WTC11 (cell line): ENCODE measurements around the gene TRIM66. TPM values are rescaled to one million over a fixed set of nuclear protein-coding genes. Genes with fewer than 3 reads are reported as not detected.

Experiments
- ESRRA ChIP-seq: sonication (generic); formaldehyde crosslinking; IDR thresholded peaks from 2 replicates; pipeline ENCODE4 v1.8.1; 2022; ENCODE audit warnings: mild to moderate bottlenecking, missing genetic modification reagents, borderline replicate concordance
- ETV6 ChIP-seq: sonication (generic); formaldehyde crosslinking; IDR thresholded peaks from 2 replicates; pipeline ENCODE4 v1.8.1; 2022; ENCODE audit warnings: mild to moderate bottlenecking, missing genetic modification reagents
- GTF2I ChIP-seq: fragments of 250-450 bp; sonication (Bioruptor Pico); conservative IDR thresholded peaks from 2 replicates; pipeline ENCODE4 v1.4.0; 2021; ENCODE audit warnings: mild to moderate bottlenecking
- JAZF1 ChIP-seq: fragments of 250-450 bp; sonication (Bioruptor Pico); IDR thresholded peaks from 2 replicates; pipeline ENCODE4 v1.9.0; 2021; ENCODE audit warnings: moderate library complexity, mild to moderate bottlenecking, inconsistent platforms
- NFATC4 ChIP-seq: fragments of 250-450 bp; sonication (Bioruptor Pico); IDR thresholded peaks from 2 replicates; pipeline ENCODE4 v1.9.0; 2021; ENCODE audit warnings: mild to moderate bottlenecking
- NR3C1 ChIP-seq: sonication (generic); formaldehyde crosslinking; conservative IDR thresholded peaks from 2 replicates; pipeline ENCODE4 v1.8.1; 2023; ENCODE audit warnings: low read depth, mild to moderate bottlenecking, missing genetic modification reagents
- OVOL2 ChIP-seq: fragments of 250-450 bp; sonication (Bioruptor Pico); IDR thresholded peaks from 2 replicates; pipeline ENCODE4 v1.9.0; 2021; ENCODE audit warnings: mild to moderate bottlenecking, borderline replicate concordance
- TCF7 ChIP-seq: sonication (generic); formaldehyde crosslinking; IDR thresholded peaks from 2 replicates; pipeline ENCODE4 v1.8.0; 2022; ENCODE audit warnings: mild to moderate bottlenecking, low read depth, missing genetic modification reagents, moderate library complexity
- ZNF121 ChIP-seq: sonication (generic); formaldehyde crosslinking; IDR thresholded peaks from 2 replicates; pipeline ENCODE4 v1.8.0; 2023; ENCODE audit warnings: missing genetic modification reagents
- ZNF138 ChIP-seq: sonication (generic); formaldehyde crosslinking; conservative IDR thresholded peaks from 2 replicates; pipeline ENCODE4 v1.8.1; 2022; ENCODE audit warnings: mild to moderate bottlenecking, moderate library complexity, missing genetic modification reagents
- total RNA-seq: library from RNA; stranded (reverse); gene quantifications from 3 replicates; pipeline ENCODE4 v1.2.3, GENCODE V29; 2021
- TF ChIP-seq, protein P1 (sequence below): fragments of 250-450 bp; sonication (Bioruptor Pico); IDR thresholded peaks from 2 replicates; pipeline ENCODE4 v1.8.0; 2021; ENCODE audit warnings: mild to moderate bottlenecking
- TF ChIP-seq, protein P2 (sequence below): sonication (generic); formaldehyde crosslinking; IDR thresholded peaks from 2 replicates; pipeline ENCODE4 v1.8.0; 2022; ENCODE audit warnings: mild to moderate bottlenecking, missing genetic modification reagents
- TF ChIP-seq, protein P3 (sequence below): fragments of 200-600 bp; IDR thresholded peaks from 2 replicates; pipeline ENCODE4 v1.8.0; 2022; ENCODE audit warnings: antibody characterized with exemption
- TF ChIP-seq, protein P4 (sequence below): sonication (generic); formaldehyde crosslinking; IDR thresholded peaks from 2 replicates; pipeline ENCODE4 v1.8.0; 2022; ENCODE audit warnings: mild to moderate bottlenecking, missing genetic modification reagents
- TF ChIP-seq, protein P5 (sequence below): sonication (generic); formaldehyde crosslinking; IDR thresholded peaks from 2 replicates; pipeline ENCODE4 v1.8.1; 2022; ENCODE audit warnings: mild to moderate bottlenecking, missing genetic modification reagents, moderate library complexity, borderline replicate concordance
- TF ChIP-seq, protein P6 (sequence below): sonication (generic); formaldehyde crosslinking; IDR thresholded peaks from 2 replicates; pipeline ENCODE4 v1.8.1; 2023; ENCODE audit warnings: mild to moderate bottlenecking, missing genetic modification reagents, moderate library complexity
- TF ChIP-seq, protein P7 (sequence below): sonication (generic); formaldehyde crosslinking; IDR thresholded peaks from 2 replicates; pipeline ENCODE4 v1.8.0; 2022; ENCODE audit warnings: missing genetic modification reagents
- TF ChIP-seq, protein P8 (sequence below): sonication (generic); formaldehyde crosslinking; IDR thresholded peaks from 2 replicates; pipeline ENCODE4 v1.8.1; 2023; ENCODE audit warnings: mild to moderate bottlenecking, missing genetic modification reagents, borderline replicate concordance
- TF ChIP-seq, protein P9 (sequence below): sonication (generic); formaldehyde crosslinking; IDR thresholded peaks from 2 replicates; pipeline ENCODE4 v1.8.0; 2022; ENCODE audit warnings: mild to moderate bottlenecking, missing genetic modification reagents

Gene TRIM66
- total RNA-seq, 1 experiment from 2014 or later = 5.6 TPM

DNA sequence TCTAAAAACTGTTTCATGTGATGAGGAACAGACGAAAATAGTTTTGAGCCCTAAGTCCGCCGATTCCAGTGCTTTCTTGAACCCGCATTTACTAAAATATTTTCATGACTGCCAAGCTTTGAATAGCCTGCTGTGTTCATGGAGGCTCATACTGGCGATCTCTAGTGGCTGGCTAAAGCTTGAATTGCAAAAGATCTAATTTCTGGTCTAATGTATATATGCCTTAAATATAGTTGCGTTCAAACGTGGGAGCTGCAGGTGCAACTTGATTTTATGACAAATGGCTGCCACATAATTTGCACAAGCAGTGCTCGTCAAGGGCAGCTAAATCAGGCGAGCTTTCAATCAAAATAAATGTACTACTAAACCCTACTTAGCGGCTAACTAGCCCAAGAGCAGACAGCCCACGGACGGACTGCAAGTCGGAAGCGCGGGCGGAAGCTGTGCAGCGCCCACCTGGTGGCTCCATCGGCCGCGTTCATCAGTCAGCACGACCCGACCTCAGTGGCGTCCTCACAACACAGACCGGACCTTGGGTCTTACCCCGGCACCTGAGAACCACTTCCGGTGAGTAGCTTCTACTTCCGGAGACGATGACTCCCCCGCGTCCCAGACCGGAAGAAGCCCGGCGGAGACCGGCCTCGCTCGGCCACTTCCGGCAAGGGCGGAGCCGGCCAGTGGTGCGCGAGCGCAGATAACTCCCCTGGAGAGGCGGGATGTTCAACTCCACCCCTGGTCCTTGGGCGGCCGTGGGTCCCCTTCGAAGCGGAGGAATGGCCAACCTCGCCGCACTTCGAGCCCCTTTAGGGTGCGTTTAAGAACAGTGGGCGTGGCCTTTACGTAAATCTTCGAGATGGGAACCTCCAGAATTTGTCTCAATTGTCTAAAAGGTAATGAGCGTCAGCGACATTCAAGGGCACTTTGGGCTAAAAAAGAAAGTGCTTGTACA lies 6.2 kb upstream of the TRIM66 start (continued):
- TF ChIP-seq, protein P1, sequence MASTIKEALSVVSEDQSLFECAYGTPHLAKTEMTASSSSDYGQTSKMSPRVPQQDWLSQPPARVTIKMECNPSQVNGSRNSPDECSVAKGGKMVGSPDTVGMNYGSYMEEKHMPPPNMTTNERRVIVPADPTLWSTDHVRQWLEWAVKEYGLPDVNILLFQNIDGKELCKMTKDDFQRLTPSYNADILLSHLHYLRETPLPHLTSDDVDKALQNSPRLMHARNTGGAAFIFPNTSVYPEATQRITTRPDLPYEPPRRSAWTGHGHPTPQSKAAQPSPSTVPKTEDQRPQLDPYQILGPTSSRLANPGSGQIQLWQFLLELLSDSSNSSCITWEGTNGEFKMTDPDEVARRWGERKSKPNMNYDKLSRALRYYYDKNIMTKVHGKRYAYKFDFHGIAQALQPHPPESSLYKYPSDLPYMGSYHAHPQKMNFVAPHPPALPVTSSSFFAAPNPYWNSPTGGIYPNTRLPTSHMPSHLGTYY (CRISPR knock-in tag) = peak; percentile 96
- TF ChIP-seq, protein P2, sequence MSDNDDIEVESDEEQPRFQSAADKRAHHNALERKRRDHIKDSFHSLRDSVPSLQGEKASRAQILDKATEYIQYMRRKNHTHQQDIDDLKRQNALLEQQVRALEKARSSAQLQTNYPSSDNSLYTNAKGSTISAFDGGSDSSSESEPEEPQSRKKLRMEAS (CRISPR knock-in tag) = peak; percentile 69
- TF ChIP-seq ZNF121 (no peak), ESRRA (CRISPR knock-in tag) (peak; percentile 92), GTF2I (no peak), NFATC4 (peak; percentile 98), ETV6 (CRISPR knock-in tag) (peak; percentile 89), NR3C1 (CRISPR knock-in tag) (0 out of 2 replicates have a peak, but pooled peaks have one; percentile 12), OVOL2 (CRISPR knock-in tag) (no peak), ZNF138 (CRISPR knock-in tag) (peak; percentile 35), JAZF1 (CRISPR knock-in tag) (no peak), TCF7 (CRISPR knock-in tag) (no peak)
- TF ChIP-seq, protein P3, sequence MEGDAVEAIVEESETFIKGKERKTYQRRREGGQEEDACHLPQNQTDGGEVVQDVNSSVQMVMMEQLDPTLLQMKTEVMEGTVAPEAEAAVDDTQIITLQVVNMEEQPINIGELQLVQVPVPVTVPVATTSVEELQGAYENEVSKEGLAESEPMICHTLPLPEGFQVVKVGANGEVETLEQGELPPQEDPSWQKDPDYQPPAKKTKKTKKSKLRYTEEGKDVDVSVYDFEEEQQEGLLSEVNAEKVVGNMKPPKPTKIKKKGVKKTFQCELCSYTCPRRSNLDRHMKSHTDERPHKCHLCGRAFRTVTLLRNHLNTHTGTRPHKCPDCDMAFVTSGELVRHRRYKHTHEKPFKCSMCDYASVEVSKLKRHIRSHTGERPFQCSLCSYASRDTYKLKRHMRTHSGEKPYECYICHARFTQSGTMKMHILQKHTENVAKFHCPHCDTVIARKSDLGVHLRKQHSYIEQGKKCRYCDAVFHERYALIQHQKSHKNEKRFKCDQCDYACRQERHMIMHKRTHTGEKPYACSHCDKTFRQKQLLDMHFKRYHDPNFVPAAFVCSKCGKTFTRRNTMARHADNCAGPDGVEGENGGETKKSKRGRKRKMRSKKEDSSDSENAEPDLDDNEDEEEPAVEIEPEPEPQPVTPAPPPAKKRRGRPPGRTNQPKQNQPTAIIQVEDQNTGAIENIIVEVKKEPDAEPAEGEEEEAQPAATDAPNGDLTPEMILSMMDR = no peak
- TF ChIP-seq, protein P4, sequence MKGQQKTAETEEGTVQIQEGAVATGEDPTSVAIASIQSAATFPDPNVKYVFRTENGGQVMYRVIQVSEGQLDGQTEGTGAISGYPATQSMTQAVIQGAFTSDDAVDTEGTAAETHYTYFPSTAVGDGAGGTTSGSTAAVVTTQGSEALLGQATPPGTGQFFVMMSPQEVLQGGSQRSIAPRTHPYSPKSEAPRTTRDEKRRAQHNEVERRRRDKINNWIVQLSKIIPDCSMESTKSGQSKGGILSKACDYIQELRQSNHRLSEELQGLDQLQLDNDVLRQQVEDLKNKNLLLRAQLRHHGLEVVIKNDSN (CRISPR knock-in tag) = no peak
- TF ChIP-seq, protein P5, sequence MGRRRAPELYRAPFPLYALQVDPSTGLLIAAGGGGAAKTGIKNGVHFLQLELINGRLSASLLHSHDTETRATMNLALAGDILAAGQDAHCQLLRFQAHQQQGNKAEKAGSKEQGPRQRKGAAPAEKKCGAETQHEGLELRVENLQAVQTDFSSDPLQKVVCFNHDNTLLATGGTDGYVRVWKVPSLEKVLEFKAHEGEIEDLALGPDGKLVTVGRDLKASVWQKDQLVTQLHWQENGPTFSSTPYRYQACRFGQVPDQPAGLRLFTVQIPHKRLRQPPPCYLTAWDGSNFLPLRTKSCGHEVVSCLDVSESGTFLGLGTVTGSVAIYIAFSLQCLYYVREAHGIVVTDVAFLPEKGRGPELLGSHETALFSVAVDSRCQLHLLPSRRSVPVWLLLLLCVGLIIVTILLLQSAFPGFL (CRISPR knock-in tag) = no peak; the same call in 1 of the 2 replicates
- TF ChIP-seq, protein P6, sequence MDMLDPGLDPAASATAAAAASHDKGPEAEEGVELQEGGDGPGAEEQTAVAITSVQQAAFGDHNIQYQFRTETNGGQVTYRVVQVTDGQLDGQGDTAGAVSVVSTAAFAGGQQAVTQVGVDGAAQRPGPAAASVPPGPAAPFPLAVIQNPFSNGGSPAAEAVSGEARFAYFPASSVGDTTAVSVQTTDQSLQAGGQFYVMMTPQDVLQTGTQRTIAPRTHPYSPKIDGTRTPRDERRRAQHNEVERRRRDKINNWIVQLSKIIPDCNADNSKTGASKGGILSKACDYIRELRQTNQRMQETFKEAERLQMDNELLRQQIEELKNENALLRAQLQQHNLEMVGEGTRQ (CRISPR knock-in tag) = no peak
- TF ChIP-seq, protein P7, sequence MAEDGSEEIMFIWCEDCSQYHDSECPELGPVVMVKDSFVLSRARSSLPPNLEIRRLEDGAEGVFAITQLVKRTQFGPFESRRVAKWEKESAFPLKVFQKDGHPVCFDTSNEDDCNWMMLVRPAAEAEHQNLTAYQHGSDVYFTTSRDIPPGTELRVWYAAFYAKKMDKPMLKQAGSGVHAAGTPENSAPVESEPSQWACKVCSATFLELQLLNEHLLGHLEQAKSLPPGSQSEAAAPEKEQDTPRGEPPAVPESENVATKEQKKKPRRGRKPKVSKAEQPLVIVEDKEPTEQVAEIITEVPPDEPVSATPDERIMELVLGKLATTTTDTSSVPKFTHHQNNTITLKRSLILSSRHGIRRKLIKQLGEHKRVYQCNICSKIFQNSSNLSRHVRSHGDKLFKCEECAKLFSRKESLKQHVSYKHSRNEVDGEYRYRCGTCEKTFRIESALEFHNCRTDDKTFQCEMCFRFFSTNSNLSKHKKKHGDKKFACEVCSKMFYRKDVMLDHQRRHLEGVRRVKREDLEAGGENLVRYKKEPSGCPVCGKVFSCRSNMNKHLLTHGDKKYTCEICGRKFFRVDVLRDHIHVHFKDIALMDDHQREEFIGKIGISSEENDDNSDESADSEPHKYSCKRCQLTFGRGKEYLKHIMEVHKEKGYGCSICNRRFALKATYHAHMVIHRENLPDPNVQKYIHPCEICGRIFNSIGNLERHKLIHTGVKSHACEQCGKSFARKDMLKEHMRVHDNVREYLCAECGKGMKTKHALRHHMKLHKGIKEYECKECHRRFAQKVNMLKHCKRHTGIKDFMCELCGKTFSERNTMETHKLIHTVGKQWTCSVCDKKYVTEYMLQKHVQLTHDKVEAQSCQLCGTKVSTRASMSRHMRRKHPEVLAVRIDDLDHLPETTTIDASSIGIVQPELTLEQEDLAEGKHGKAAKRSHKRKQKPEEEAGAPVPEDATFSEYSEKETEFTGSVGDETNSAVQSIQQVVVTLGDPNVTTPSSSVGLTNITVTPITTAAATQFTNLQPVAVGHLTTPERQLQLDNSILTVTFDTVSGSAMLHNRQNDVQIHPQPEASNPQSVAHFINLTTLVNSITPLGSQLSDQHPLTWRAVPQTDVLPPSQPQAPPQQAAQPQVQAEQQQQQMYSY (CRISPR knock-in tag) = peak; percentile 40; the same call in 1 of the 2 replicates
- TF ChIP-seq, protein P8, sequence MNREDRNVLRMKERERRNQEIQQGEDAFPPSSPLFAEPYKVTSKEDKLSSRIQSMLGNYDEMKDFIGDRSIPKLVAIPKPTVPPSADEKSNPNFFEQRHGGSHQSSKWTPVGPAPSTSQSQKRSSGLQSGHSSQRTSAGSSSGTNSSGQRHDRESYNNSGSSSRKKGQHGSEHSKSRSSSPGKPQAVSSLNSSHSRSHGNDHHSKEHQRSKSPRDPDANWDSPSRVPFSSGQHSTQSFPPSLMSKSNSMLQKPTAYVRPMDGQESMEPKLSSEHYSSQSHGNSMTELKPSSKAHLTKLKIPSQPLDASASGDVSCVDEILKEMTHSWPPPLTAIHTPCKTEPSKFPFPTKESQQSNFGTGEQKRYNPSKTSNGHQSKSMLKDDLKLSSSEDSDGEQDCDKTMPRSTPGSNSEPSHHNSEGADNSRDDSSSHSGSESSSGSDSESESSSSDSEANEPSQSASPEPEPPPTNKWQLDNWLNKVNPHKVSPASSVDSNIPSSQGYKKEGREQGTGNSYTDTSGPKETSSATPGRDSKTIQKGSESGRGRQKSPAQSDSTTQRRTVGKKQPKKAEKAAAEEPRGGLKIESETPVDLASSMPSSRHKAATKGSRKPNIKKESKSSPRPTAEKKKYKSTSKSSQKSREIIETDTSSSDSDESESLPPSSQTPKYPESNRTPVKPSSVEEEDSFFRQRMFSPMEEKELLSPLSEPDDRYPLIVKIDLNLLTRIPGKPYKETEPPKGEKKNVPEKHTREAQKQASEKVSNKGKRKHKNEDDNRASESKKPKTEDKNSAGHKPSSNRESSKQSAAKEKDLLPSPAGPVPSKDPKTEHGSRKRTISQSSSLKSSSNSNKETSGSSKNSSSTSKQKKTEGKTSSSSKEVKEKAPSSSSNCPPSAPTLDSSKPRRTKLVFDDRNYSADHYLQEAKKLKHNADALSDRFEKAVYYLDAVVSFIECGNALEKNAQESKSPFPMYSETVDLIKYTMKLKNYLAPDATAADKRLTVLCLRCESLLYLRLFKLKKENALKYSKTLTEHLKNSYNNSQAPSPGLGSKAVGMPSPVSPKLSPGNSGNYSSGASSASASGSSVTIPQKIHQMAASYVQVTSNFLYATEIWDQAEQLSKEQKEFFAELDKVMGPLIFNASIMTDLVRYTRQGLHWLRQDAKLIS (CRISPR knock-in tag) = peak; percentile 90
- TF ChIP-seq, protein P9, sequence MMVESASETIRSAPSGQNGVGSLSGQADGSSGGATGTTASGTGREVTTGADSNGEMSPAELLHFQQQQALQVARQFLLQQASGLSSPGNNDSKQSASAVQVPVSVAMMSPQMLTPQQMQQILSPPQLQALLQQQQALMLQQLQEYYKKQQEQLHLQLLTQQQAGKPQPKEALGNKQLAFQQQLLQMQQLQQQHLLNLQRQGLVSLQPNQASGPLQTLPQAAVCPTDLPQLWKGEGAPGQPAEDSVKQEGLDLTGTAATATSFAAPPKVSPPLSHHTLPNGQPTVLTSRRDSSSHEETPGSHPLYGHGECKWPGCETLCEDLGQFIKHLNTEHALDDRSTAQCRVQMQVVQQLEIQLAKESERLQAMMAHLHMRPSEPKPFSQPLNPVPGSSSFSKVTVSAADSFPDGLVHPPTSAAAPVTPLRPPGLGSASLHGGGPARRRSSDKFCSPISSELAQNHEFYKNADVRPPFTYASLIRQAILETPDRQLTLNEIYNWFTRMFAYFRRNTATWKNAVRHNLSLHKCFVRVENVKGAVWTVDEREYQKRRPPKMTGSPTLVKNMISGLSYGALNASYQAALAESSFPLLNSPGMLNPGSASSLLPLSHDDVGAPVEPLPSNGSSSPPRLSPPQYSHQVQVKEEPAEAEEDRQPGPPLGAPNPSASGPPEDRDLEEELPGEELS (CRISPR knock-in tag) = 0 out of 2 replicates have a peak, but pooled peaks have one; percentile 74
